HG03439 (cell line): Measurements from ENCODE around the gene LPAR3.

ENCODE experiments used
- ATAC-seq: cut with Tn5 transposase; IDR thresholded peaks from one replicate; pipeline ENCODE4 v1.9.1; 2021; ENCODE audit warnings: mild to moderate bottlenecking, moderate library complexity; ENCODE audit not compliant: unreplicated experiment

LPAR3 gene

GRCh38 chr1:84859866-84860265, 33.1 kb downstream of the LPAR3 start:
- ATAC-seq, result no peak

DNA sequence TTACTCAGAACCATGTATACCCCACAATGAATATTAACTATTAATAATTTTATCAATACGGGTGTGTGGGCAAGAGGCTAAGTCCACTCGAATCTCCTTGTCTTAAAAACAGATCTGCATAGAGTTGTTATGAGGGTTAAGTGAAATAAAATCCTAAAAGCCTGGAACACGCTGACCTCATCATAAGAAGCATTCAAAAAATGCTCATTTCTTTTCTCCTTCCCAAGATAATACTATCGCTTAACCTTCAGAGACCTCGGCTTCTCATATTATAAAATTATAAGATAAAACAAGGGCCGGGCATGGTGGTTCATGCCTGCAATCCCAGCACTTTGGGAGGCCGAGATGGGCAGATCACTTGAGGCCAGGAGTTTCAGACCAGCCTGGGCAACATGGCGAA, 35.1 kb downstream of the LPAR3 start:
- ATAC-seq, result no peak

DNA sequence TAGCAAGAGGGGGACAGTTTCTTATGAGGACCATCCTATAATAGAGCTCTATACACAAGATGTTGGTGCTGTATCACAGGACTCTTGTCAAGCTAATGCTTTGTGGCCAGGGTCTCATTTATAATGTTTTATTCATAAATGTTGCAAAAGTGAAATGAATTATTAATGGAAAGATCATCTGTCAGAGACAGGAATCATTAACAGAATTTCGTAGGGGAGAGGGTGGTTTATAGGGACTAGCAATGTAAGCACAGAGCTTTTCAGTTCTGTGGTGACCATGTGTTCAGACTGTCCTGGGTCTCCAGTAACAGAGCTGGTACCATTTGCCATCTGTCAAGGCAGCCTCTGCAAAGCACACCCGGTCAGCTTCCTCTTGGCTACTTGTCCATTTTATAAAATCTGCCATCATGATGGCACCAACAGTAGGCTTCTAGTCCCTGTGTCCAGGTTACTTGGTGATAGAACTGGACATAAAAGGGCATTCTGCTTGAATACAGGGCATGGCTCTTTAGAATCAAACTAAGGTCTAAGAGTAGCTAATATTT, 36.2 kb downstream of the LPAR3 start:
- no peak for ATAC-seq

- ATAC-seq, result no peak
Observed at GRCh38 chr1:84855691-84856630, 37.0 kb downstream of the LPAR3 start.

DNA sequence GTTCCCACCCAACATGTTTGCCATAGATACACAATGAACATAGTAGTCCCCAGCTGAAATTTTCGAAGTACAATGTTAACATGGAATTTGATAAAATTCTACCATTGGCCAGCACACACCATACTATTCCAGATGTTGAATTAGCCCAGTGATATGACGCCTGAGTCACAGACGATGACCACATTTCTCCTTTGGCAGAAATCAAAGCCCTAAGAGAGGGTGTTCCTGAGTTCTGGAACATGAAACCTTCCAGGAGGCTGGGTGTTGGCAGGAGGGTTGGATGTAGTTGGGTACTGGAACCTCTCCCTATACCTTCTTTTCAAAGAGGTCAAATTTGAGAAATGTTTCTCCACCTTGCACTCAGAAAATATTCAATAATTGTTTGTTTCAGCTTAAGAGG, 37.8 kb downstream of the LPAR3 start:
- no peak for ATAC-seq

- peak; percentile 91 for ATAC-seq
Observed at GRCh38 chr1:84853741-84854721, 39.0 kb downstream of the LPAR3 start.

GRCh38 chr1:84851839-84852238, 41.2 kb downstream of the LPAR3 start:
- no peak for ATAC-seq

- no peak for ATAC-seq
Observed at GRCh38 chr1:84849357-84849975, 43.5 kb downstream of the LPAR3 start.

GRCh38 chr1:84847253-84848250, 45.5 kb downstream of the LPAR3 start:
- ATAC-seq, result no peak

DNA sequence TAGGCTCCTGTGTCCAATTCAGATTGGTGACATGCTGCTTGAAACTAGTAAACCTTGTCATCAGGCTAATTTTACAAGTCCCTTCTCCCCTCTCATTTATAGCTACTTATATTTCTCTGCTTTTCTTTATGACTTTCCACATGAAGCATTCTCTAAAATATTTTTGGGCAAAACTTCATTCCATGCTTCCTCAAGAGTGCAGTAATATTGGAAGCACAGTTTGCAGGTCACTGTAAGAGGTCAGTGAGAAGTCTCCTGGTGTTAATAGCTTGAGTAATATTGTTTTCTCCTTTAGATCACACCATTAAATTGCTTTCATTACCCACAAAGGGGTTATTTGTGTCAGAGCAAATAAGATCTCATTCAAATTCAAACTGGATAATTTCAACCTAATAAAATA, 46.6 kb downstream of the LPAR3 start:
- ATAC-seq, result no peak

DNA sequence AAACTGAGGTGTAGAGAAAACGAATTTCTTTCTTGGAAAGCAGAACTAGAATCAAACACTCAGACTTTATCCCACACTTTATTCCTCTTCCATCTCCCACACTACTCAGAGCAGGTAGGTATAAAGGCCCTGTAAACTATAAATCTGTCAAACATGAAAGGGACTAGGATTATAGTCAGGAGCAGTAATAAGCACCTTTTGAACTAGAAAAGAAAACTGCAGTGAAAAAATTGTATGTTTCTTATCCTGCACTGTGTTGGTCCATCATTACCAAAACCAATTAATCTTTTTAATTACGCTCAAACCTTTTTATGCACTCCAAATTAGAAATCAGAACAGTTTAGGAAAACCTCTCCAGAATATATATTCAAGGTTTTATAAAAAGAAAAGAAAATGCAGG, 47.6 kb downstream of the LPAR3 start:
- no peak for ATAC-seq

GRCh38 chr1:84844094-84844493, 48.9 kb downstream of the LPAR3 start:
- ATAC-seq, result no peak

- ATAC-seq, result no peak
Observed at GRCh38 chr1:84842748-84843231, 50.2 kb downstream of the LPAR3 start.

GRCh38 chr1:84841971-84842370, 51.0 kb downstream of the LPAR3 start:
- no peak for ATAC-seq

- ATAC-seq, result no peak
Observed at GRCh38 chr1:84840346-84840745, 52.7 kb downstream of the LPAR3 start.

DNA sequence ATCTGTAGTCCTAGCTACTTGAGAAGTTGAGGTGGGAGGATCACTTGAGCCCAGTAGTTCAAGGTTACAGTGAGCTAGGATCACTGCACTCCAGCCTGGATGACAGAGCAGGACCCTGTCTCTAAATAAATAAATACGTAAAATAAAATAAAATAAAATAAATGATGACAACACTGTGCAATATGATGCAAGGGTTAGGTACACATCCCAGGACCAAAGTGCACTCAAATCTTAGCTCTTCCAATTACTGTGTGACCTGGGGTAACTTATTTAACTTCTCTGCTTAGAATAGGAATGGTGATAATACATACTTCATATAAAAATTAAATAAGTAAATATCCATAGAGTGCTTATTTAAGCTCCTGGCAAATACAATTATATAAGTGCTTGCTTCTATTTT, 53.5 kb downstream of the LPAR3 start:
- no peak for ATAC-seq

DNA sequence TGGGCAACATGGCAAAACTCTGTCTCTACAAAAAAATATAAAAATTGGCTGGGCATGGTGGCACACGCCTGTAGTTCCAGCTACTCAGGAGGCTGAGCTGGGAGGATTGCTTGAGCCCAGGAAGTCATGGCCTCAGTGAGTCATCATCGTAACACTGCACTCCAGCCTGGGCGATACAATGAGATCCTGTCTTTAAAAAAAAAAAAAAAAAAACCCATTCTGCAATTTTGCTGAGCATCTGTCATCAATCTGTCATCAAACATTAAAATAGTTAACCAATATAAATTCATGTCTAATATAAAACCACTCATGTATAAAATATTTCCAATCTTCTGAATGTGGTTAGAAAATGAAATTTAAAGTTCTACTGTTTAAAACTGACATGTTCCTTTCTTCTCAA, 56.9 kb downstream of the LPAR3 start:
- no peak for ATAC-seq

DNA sequence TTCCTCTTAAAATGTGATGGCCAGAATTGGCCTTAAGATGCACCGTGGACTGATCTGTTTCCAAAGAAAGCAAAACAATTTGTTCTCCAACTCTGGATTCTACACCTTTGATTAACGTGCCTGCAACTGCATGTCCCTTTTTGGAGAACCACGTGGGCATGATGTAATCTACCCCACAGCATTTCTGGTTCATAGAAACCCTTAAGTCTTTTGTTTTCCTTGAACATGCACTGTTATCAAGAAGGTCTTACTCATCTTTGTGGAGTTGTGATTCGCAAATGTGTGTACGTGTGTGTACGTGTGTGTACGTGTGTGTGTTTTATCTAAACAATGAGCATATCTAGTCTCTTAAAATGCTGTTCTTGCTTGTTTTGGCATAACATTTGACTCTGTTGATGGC, 57.8 kb downstream of the LPAR3 start:
- no peak for ATAC-seq

DNA sequence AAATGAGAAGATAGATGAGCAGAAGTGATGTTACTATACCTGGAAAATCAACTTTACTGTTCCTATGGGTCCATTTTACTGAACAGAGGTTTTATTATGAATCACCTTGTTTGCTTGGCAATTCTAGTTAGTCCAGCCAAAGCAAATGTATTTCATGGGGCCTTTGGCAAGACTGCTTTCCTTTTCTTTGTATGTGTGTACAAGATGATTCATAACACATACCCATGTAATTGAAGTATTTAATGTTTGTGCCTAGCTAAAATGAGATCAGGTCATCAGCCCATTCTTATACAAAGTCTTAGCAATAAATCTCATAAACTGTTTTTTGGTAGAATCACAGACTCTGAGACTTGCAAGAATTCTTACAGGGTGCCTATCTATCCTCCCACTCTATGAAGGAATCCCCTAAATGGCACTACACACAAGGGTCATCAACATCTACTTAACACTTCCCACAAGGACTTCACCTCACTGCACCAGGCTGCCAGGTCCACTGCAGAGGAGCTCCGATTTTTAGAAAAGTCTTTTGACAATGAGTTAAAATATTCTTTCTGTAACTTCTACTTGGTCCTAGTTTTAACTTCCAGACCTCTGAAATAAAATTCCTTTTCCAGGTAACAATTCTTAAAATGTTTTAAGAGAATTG, 58.5 kb downstream of the LPAR3 start:
- ATAC-seq, result no peak
